HepG2 (cell line): ENCODE data around the gene NOS1AP. TPM values are rescaled to one million over a fixed set of nuclear protein-coding genes. Genes with fewer than 3 reads are reported as not detected.

ENCODE experiments used
- ATAC-seq: fragments of 200-7000 bp; cut with Tn5 transposase; 3 replicates; pipeline ENCODE4 v1.9.1; 2020; ENCODE audit warnings: mild to moderate bottlenecking, moderate library complexity
- BruUV-seq: library from RNA; stranded (reverse); fragments of 400-500 nt; replicated peaks from 2 replicates; lab custom pipeline; 2021; lab: Mats Ljungman, UMichigan
- CTCF ChIA-PET: fragments of 300-600 bp; formaldehyde crosslinking; extraction: SDS; loops from one replicate; lab custom pipeline; 2021; ENCODE audit warnings: low total read pairs, inconsistent platforms, low intra/inter-chr PET ratio; lab: Yijun Ruan, JAX
- POLR2A ChIA-PET: fragments of 350-600 bp; sonication (Branson Sonifier 250); formaldehyde crosslinking; loops from one replicate; lab custom pipeline; 2020; ENCODE audit warnings: antibody characterized with exemption, inconsistent platforms; lab: Yijun Ruan, JAX
- DNase-seq: peaks from one replicate; pipeline ENCODE4 v3.0.0-alpha.2; 2015; ENCODE audit warnings: low spot score
- FAIRE-seq: peaks from 3 replicates; lab custom pipeline; 2011; peaks lifted over from hg19 to GRCh38; lab: Jason Lieb, UNC
- H2AFZ ChIP-seq: one replicate; pipeline ENCODE4 v1.6.1; 2011; ENCODE audit warnings: low read length, inconsistent platforms
- H3K27ac ChIP-seq: fragments of 300-600 bp; 3 replicates; pipeline ENCODE4 v1.8.0; 2011; ENCODE audit warnings: mixed run types, mild to moderate bottlenecking, mixed read lengths, low read length, inconsistent platforms; ENCODE audit not compliant: insufficient read depth; ENCODE audit errors: extremely low read length
- H3K27me3 ChIP-seq, 2 experiments: fragments of 200-600 bp in 1 of 2; 2 replicates in 1 of 2; 3 replicates in 1 of 2; pipeline versions ENCODE4 v1.6.0 to v1.8.0; 2011; ENCODE audit warnings: low read length in 2 of 2, mild to moderate bottlenecking in 2 of 2, moderate library complexity in 2 of 2, inconsistent platforms in 1 of 2; ENCODE audit not compliant: insufficient read depth in 2 of 2, control insufficient read depth in 1 of 2
- H3K36me3 ChIP-seq, 2 experiments: fragments of 200-600 bp in 1 of 2; replicated peaks in 1 of 2; 2 replicates in 1 of 2; 3 replicates in 1 of 2; pipeline versions ENCODE4 v1.5.1 to v1.8.0; 2011; ENCODE audit warnings: low read length in 2 of 2, inconsistent platforms in 1 of 2; ENCODE audit not compliant: insufficient read depth in 2 of 2, control insufficient read depth in 1 of 2
- H3K4me1 ChIP-seq: 2 replicates; pipeline ENCODE4 v1.5.1; 2012; ENCODE audit warnings: low read length, inconsistent platforms; ENCODE audit not compliant: insufficient read depth
- H3K4me2 ChIP-seq: 2 replicates; pipeline ENCODE4 v1.6.0; 2011; ENCODE audit warnings: low read depth, low read length, inconsistent platforms
- H3K4me3 ChIP-seq, 3 experiments: fragments of 200-600 bp in 1 of 3; sonication (generic), shearing (Covaris generic) in 1 of 3; replicated peaks in 1 of 3; 2 replicates each; pipeline ENCODE4 v1.5.1; 2011 to 2016; ENCODE audit warnings: low read length in 3 of 3, inconsistent platforms in 2 of 3, low read depth in 2 of 3, mild to moderate bottlenecking in 2 of 3, control low read depth in 1 of 3, mixed read lengths in 1 of 3; ENCODE audit not compliant: insufficient read depth in 1 of 3
- H3K79me2 ChIP-seq: one replicate; pipeline ENCODE4 v1.6.1; 2011; ENCODE audit warnings: low read length, inconsistent platforms; ENCODE audit not compliant: insufficient read depth
- H3K9ac ChIP-seq: 2 replicates; pipeline ENCODE4 v1.6.0; 2011; ENCODE audit warnings: mild to moderate bottlenecking, low read depth, low read length, inconsistent platforms; ENCODE audit not compliant: insufficient read depth
- H3K9me3 ChIP-seq: 2 replicates; pipeline ENCODE4 v1.5.1; 2012; ENCODE audit warnings: mild to moderate bottlenecking, low read length
- H4K20me1 ChIP-seq: 2 replicates; pipeline ENCODE4 v1.6.0; 2011; ENCODE audit warnings: inconsistent platforms, mild to moderate bottlenecking, low read length, moderate library complexity; ENCODE audit not compliant: insufficient read depth
- ADNP ChIP-seq: sonication (generic); formaldehyde crosslinking; IDR thresholded peaks from 2 replicates; pipeline ENCODE4 v1.4.0; 2020; ENCODE audit warnings: missing genetic modification reagents
- EZH2 ChIP-seq: conservative IDR thresholded peaks from 2 replicates; pipeline ENCODE4 v1.6.1; 2012; ENCODE audit warnings: mild to moderate bottlenecking, low read depth, low read length, moderate library complexity
- FIP1L1 ChIP-seq: fragments of 200-400 bp; formaldehyde crosslinking; IDR thresholded peaks from 2 replicates; pipeline ENCODE4 v1.6.1; 2018; ENCODE audit warnings: low read depth, mild to moderate bottlenecking, low read length, moderate library complexity, borderline replicate concordance; ENCODE audit not compliant: insufficient read depth
- FOXK2 ChIP-seq: fragments of 450-650 bp; IDR thresholded peaks from 2 replicates; pipeline ENCODE4 v1.6.1; 2016
- GABPA ChIP-seq, 2 experiments: IDR thresholded peaks; 2 replicates each; pipeline ENCODE4 v1.6.1; 2011 to 2016; ENCODE audit warnings: low read depth in 2 of 2, low read length in 1 of 2, missing biosample characterization in 1 of 2, missing genetic modification characterization in 1 of 2
- MAFG ChIP-seq: sonication (generic); formaldehyde crosslinking; IDR thresholded peaks from 2 replicates; pipeline ENCODE4 v1.5.1; 2020; ENCODE audit warnings: mild to moderate bottlenecking, missing genetic modification reagents
- NR2C2 ChIP-seq: sonication (generic); formaldehyde crosslinking; IDR thresholded peaks from 2 replicates; pipeline ENCODE4 v1.4.0; 2020; ENCODE audit warnings: missing genetic modification reagents, mild to moderate bottlenecking, moderate library complexity, borderline replicate concordance
- TAF1 ChIP-seq: sonication (generic); formaldehyde crosslinking; IDR thresholded peaks from 2 replicates; pipeline ENCODE4 v1.4.0; 2020; ENCODE audit warnings: missing genetic modification reagents
- TOE1 ChIP-seq: sonication (generic); formaldehyde crosslinking; IDR thresholded peaks from 2 replicates; pipeline ENCODE4 v1.4.0; 2020; ENCODE audit warnings: mild to moderate bottlenecking, missing genetic modification reagents
- ZBTB38 ChIP-seq: sonication (generic); formaldehyde crosslinking; IDR thresholded peaks from 2 replicates; pipeline ENCODE4 v1.5.1; 2020; ENCODE audit warnings: mild to moderate bottlenecking, missing genetic modification reagents
- ZNF362 ChIP-seq: sonication (generic); formaldehyde crosslinking; IDR thresholded peaks from 2 replicates; pipeline ENCODE4 v1.4.0; 2020; ENCODE audit warnings: missing genetic modification reagents, mild to moderate bottlenecking, borderline replicate concordance
- ZNF382 ChIP-seq: sonication (generic); formaldehyde crosslinking; IDR thresholded peaks from 2 replicates; pipeline ENCODE4 v1.5.0; 2020; ENCODE audit warnings: missing genetic modification reagents, mild to moderate bottlenecking, borderline replicate concordance
- WGBS: methylation state at CpG from one replicate; pipeline ENCODE4 v1.1.6; 2017; ENCODE audit warnings: low lambda C conversion rate; 5-methylcytosine and 5-hydroxymethylcytosine counted together
- in situ Hi-C: cut with HindIII; loops from 2 replicates; pipeline ENCODE4 v1.10.0; 2017; ENCODE audit warnings: low pct_unique_long_range_greater_than_20kb; ENCODE audit not compliant: extremely low pct_ligation_motif_present
- intact Hi-C: fragments of 100-400 bp; cut with micrococcal nuclease; formaldehyde crosslinking; loops from one replicate; pipeline ENCODE4 v1.10.0; 2022; ENCODE audit not compliant: unreplicated experiment
- polyA plus RNA-seq, 8 experiments: library from polyadenylated mRNA; depleted of rRNA in 3 of 8; stranded (reverse) in 7 of 8; unstranded in 1 of 8; fragments of >200 nt; fragmentation: Illumina TruSeq in 4 of 8; extraction: Trizol in 4 of 8; gene quantifications; 2 replicates each; pipeline versions ENCODE4 v1.2.1 to v1.2.3, GENCODE V29; 2011 to 2016; ENCODE audit warnings: low read depth in 4 of 8, missing spikeins in 1 of 8, mixed read lengths in 1 of 8; ENCODE audit not compliant: insufficient read depth in 1 of 8
- total RNA-seq, 5 experiments: library from RNA; depleted of rRNA; stranded (reverse); fragments of >200 nt; fragmentation: Illumina TruSeq; extraction: Trizol; gene quantifications; 2 replicates each; pipeline ENCODE4 v1.2.3, GENCODE V29; 2016; ENCODE audit warnings: low read depth in 1 of 5

The NOS1AP gene
- total and polyA plus RNA-seq, 2 of the 13 experiments (the other 11 are each of a cell fraction or from before 2014, with no cell fraction given): 2.0 to 3.3 TPM

GRCh38 chr1:162219461-162219860 lies 150.0 kb downstream of the NOS1AP start:
- peaks cover 18% of the 10 kb centered on the region for H3K79me2 ChIP-seq
- in situ Hi-C loops: no loop called here
- 91% methylated on average over 1 of the region's 1 CpG for WGBS
- no peak overlapping the region for H2AFZ ChIP-seq
- no peak for ATAC-seq
- H3K27ac ChIP-seq: no peak overlapping the region
- H3K27me3 ChIP-seq: no peaks in the 10 kb centered on the region
- CTCF ChIA-PET: no interaction called here
- intact Hi-C loops: no loop called here
- POLR2A ChIA-PET: no interaction called here
- H3K36me3 ChIP-seq: peaks cover 0 to 5% of the 10 kb centered on the region in 2 experiments; a peak in 1 of 5 replicates
- TF ChIP-seq GABPA (IDR thresholded peaks at IDR 0.05; ENCODE audit: low read depth, low read length) (no peak), GABPA (CRISPR knock-in tag; IDR thresholded peaks at IDR 0.05; ENCODE audit: low read depth) (no peak), ZBTB38 (CRISPR knock-in tag) (no peak), TOE1 (no peak), NR2C2 (CRISPR knock-in tag) (no peak), FOXK2 (no peak), ZNF362 (CRISPR knock-in tag) (no peak), MAFG (CRISPR knock-in tag) (no peak), FIP1L1 (no peak), TAF1 (CRISPR knock-in tag) (no peak), ADNP (no peak), EZH2 (no peak), ZNF382 (no peak)
- H3K4me2 ChIP-seq: no peak overlapping the region
- H3K9me3 ChIP-seq: no peaks in the 10 kb centered on the region
- H4K20me1 ChIP-seq: no peaks in the 10 kb centered on the region
- no peak overlapping the region for H3K4me3 ChIP-seq
- H3K9ac ChIP-seq: no peak overlapping the region
- no peak for FAIRE-seq
- H3K4me1 ChIP-seq: peaks cover 26% of the 10 kb centered on the region
- DNase-seq: no peak
- BruUV-seq: no TSS peak
